ENCODE data around the gene SIL1. TPM values are rescaled to one million over a fixed set of nuclear protein-coding genes. Genes with fewer than 3 reads are reported as not detected.

Gene SIL1
- total RNA-seq (2013): 34.2 TPM
- polyA plus RNA-seq: 10 to 100 TPM; 25.4 to 35.1 (median 27.9) TPM
- polyA minus RNA-seq: 36.7 and 45.3 TPM in 2 replicates
- 5.4 to 29.6 (median 21.1) reads per million in 11 experiments for total RNA-seq

DNA sequence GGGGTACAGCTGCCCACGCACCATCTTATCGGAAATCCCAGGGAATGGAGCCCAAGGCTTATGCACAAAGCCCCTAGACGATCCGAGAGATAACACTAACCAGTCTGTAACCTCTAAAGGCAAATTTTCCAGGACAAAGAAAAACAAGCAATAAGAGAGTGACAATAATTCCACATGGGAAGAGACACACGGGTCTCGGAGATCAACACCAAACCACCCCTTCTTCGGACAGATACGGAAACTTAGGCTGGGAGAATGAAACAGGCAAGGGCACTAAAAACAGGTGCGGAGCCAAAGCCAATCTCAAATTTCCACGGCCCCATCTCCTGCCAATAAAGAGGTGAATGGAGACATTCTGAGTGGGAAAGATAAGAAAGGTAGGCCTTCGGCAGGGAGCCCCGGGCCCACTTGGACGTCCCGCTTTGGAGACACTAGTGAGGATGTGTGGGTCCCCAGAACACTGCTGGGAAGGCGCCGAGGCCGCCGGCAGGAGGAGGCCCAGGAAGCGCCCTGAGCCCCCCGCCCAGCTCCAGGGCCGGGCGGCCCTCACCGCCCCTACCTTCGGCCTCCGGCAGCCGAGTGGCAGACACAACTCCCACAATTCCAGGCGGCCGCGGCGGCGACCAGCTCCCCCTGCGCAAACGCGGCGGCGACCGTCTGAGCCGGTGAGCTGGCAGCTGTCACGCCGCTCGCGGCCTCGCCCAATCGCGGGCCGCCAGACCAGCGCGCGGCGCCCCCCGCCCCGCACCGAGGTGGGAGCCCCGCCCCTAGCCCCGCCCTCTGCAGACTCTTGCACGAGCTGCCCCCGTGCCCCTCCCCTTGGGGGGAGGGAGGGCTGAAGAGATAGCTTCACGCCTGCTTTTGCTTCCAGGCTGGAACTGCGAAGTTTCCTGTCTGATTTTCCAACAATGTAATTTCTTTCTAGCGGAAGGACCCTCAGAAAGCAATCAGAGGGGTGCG, at the start of gene SIL1:
SIL1 (minus strand) TSS at position 659 of the 960 bp plus-strand sequence. CDS start 70,525 bp downstream, outside the sequence.
- Mint-ChIP-seq H3K9me3 (no peaks in the 10 kb centered on the region), H3K4me3 (peak within 1 kb of the TSS; percentile 84 to 95), H3K27me3 (ENCODE audit: low read depth in 3 of 3) (peaks cover 0 to under 1% (median 0%) of the 10 kb centered on the region in 3 donors), H3K27ac (peak within 1 kb of the TSS; percentile 90 to 97 (median 94)), H3K4me1 (peaks cover 35% of the 10 kb centered on the region), H3K36me3 (peaks cover 8 to 9% of the 10 kb centered on the region in 2 donors)
- no peak for TF ChIP-seq CTCF (IDR thresholded peaks at IDR 0.05)
- Histone ChIP-seq H3K4me3 (replicated peaks in 1 of 3; ENCODE audit: low read depth in 2 of 3, low read length in 3 of 3) (peak within 1 kb of the TSS; percentile 71 to 88 (median 80)), H3K79me2 (ENCODE audit: insufficient read depth, low read length) (peaks cover 40% of the 10 kb centered on the region), H3K9me3 (replicated peaks in 1 of 2; ENCODE audit: control insufficient read depth in 1 of 2, insufficient read depth in 1 of 2, low read length in 2 of 2) (no peaks in the 10 kb centered on the region), H3K27ac (ENCODE audit: low read depth in 1 of 2, low read length in 2 of 2) (peak within 1 kb of the TSS; percentile 73 to 97), H3K9ac (ENCODE audit: insufficient read depth, low read length, poor library complexity, severe bottlenecking) (peak within 1 kb of the TSS; percentile 96), H4K20me1 (ENCODE audit: insufficient read depth, low read length) (no peaks in the 10 kb centered on the region), H3K36me3 (replicated peaks in 1 of 2; ENCODE audit: control insufficient read depth in 1 of 2, insufficient read depth in 2 of 2, low read length in 2 of 2) (no peaks in the 10 kb centered on the region), H3K27me3 (ENCODE audit: control insufficient read depth in 2 of 2, insufficient read depth in 2 of 2, low read length in 2 of 2) (no peaks in the 10 kb centered on the region), H3K4me1 (ENCODE audit: control insufficient read depth in 1 of 2, insufficient read depth in 2 of 2, low read length in 2 of 2) (peaks cover 37 to 43% of the 10 kb centered on the region in 2 donors), H2AFZ (ENCODE audit: insufficient read depth, low read depth, low read length, poor library complexity, severe bottlenecking) (peak within 1 kb of the TSS; percentile 91), H3K4me2 (replicated peaks; ENCODE audit: extremely low read depth, low read length, poor library complexity, severe bottlenecking) (peak within 1 kb of the TSS; percentile 93)
- intact Hi-C loops (cut with micrococcal nuclease): no loop called here
- WGBS (ENCODE audit: insufficient coverage): under 1% methylated on average over 50 of the region's 61 CpGs
- DNase-seq: peak; percentile 91 to 93 (median 93)

GRCh38 chr5:139246394-139246793, 48.2 kb upstream of the SIL1 start:
- peak overlapping the region in 1 of 2 donors; percentile 78 for H3K4me3 Mint-ChIP-seq
- no peak overlapping the region for H3K9ac ChIP-seq (ENCODE audit: insufficient read depth, low read length, poor library complexity, severe bottlenecking)
- peaks cover 17 to 29% of the 10 kb centered on the region in 2 donors for H3K4me1 ChIP-seq (ENCODE audit: control insufficient read depth in 1 of 2, insufficient read depth in 2 of 2, low read length in 2 of 2)
- peak overlapping the region; percentile 85 for H2AFZ ChIP-seq (ENCODE audit: insufficient read depth, low read depth, low read length, poor library complexity, severe bottlenecking)
- TF ChIP-seq CTCF (IDR thresholded peaks at IDR 0.05): no peak
- no peaks in the 10 kb centered on the region for H3K79me2 ChIP-seq (ENCODE audit: insufficient read depth, low read length)
- peaks cover 0 to 2% (median 0%) of the 10 kb centered on the region in 3 donors for H3K27me3 Mint-ChIP-seq (ENCODE audit: low read depth in 3 of 3)
- peak overlapping the region; percentile 75 to 94 (median 87) for H3K27ac Mint-ChIP-seq
- DNase-seq: peak; percentile 78 to 87 (median 80)
- 0% methylated on average over 4 of the region's 4 CpGs for WGBS (ENCODE audit: insufficient coverage)
- H3K4me2 ChIP-seq (replicated peaks; ENCODE audit: extremely low read depth, low read length, poor library complexity, severe bottlenecking): peak overlapping the region; percentile 44
- H3K4me1 Mint-ChIP-seq: peaks cover 24% of the 10 kb centered on the region
- no peaks in the 10 kb centered on the region for H3K27me3 ChIP-seq (ENCODE audit: control insufficient read depth in 2 of 2, insufficient read depth in 2 of 2, low read length in 2 of 2)
- H4K20me1 ChIP-seq (ENCODE audit: insufficient read depth, low read length): no peaks in the 10 kb centered on the region
- H3K36me3 Mint-ChIP-seq: no peaks in the 10 kb centered on the region
- H3K36me3 ChIP-seq (replicated peaks in 1 of 2; ENCODE audit: control insufficient read depth in 1 of 2, insufficient read depth in 2 of 2, low read length in 2 of 2): no peaks in the 10 kb centered on the region
- H3K27ac ChIP-seq (ENCODE audit: low read depth in 1 of 2, low read length in 2 of 2): peak overlapping the region; percentile 41 to 84
- no peaks in the 10 kb centered on the region for H3K9me3 ChIP-seq (replicated peaks in 1 of 2; ENCODE audit: control insufficient read depth in 1 of 2, insufficient read depth in 1 of 2, low read length in 2 of 2)
- H3K4me3 ChIP-seq (replicated peaks in 1 of 3; ENCODE audit: low read depth in 2 of 3, low read length in 3 of 3): peak overlapping the region in 1 of 3 experiments; percentile 55
- H3K9me3 Mint-ChIP-seq: peaks cover 0 to 11% (median 6%) of the 10 kb centered on the region in 7 donors
- intact Hi-C loops (cut with micrococcal nuclease): no loop called here

Measured in CD14-positive monocyte (primary cell).